Astrocyte (in vitro differentiated cells and primary cell): Measurements from ENCODE around the gene PKNOX2.

Experiments
- EZH2 ChIP-seq: IDR thresholded peaks from 2 replicates; pipeline ENCODE4 v1.6.1; 2012; ENCODE audit warnings: mild to moderate bottlenecking, low read length, inconsistent platforms; ENCODE audit not compliant: insufficient read depth
- TF ChIP-seq, protein P1 (sequence below): IDR thresholded peaks from 2 replicates; pipeline ENCODE4 v1.5.1; 2011; ENCODE audit warnings: low read depth, mild to moderate bottlenecking, inconsistent platforms, low read length, moderate library complexity; ENCODE audit not compliant: insufficient read depth

DNA sequence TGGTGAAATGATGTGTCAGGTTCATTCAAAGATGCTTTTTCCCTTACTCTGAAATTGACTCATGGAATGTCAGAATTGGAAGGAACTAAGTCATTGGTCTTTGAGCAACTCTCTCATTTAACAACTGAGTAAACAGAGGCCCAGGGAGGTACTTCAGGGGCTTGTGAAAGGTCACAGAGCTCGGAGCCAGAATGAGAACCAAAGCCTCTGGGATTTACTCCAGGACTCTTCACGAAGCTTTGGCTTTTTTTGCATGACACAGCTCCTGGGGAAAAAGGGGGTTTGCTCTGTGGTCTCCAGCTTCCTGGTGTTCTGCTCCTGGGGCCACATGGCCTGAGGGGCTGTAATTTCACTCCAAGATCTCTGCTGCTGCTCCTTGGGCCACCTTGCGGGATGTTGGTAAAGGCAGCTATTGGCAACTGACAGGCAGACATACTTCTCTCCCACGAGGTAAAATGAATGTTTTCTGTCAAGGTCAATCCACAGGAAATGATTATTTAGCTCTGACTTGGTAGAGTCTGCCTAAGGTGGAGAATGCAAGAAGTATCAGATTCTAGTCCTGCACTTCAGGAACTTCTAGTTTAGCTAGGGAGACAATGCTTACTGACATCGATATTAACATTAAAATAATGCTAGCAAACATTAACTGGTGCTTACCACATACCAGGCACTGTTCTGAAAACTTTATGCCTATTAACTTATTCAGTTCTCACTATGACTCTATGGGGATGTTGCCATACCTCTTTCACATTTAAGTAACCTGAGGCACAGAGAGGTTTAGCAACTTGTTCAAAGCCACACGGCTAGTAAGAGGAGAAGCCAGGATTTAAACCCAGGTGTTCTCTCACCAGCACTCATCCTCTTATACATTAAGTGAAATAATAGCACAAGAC lies 16.1 kb downstream of the PKNOX2 start:
- TF ChIP-seq, protein P1, sequence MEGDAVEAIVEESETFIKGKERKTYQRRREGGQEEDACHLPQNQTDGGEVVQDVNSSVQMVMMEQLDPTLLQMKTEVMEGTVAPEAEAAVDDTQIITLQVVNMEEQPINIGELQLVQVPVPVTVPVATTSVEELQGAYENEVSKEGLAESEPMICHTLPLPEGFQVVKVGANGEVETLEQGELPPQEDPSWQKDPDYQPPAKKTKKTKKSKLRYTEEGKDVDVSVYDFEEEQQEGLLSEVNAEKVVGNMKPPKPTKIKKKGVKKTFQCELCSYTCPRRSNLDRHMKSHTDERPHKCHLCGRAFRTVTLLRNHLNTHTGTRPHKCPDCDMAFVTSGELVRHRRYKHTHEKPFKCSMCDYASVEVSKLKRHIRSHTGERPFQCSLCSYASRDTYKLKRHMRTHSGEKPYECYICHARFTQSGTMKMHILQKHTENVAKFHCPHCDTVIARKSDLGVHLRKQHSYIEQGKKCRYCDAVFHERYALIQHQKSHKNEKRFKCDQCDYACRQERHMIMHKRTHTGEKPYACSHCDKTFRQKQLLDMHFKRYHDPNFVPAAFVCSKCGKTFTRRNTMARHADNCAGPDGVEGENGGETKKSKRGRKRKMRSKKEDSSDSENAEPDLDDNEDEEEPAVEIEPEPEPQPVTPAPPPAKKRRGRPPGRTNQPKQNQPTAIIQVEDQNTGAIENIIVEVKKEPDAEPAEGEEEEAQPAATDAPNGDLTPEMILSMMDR = no peak
- no peak for TF ChIP-seq EZH2
